BJ (cell line): ENCODE measurements around the gene MATN1. TPM values are rescaled to one million over a fixed set of nuclear protein-coding genes. Genes with fewer than 3 reads are reported as not detected.

Experiments
- CTCF ChIA-PET: fragments of 350-600 bp; formaldehyde crosslinking; extraction: SDS; loops from one replicate; lab custom pipeline; 2021; ENCODE audit warnings: antibody characterized with exemption, inconsistent platforms; lab: Yijun Ruan, JAX
- POLR2A ChIA-PET: fragments of 300-600 bp; sonication (Branson Sonifier 250); formaldehyde crosslinking; extraction: SDS; loops from one replicate; lab custom pipeline; 2021; ENCODE audit warnings: antibody characterized with exemption; lab: Charles Lee
- DNase-seq: peaks from one replicate; pipeline ENCODE4 v3.0.0-alpha.2; 2011; ENCODE audit warnings: low read depth
- H3K27me3 ChIP-seq: 2 replicates; pipeline ENCODE4 v1.6.0; 2011; ENCODE audit warnings: low read length; ENCODE audit not compliant: control insufficient read depth, insufficient read depth
- H3K36me3 ChIP-seq: 2 replicates; pipeline ENCODE4 v1.5.1; 2011; ENCODE audit warnings: low read length; ENCODE audit not compliant: control insufficient read depth, insufficient read depth
- H3K4me3 ChIP-seq: 2 replicates; pipeline ENCODE4 v1.5.1; 2011; ENCODE audit warnings: low read depth, mild to moderate bottlenecking, control low read depth, low read length
- CTCF ChIP-seq: IDR thresholded peaks from 2 replicates; pipeline ENCODE4 v1.5.1; 2011; ENCODE audit warnings: low read depth, mild to moderate bottlenecking, control low read depth, inconsistent platforms, low read length, moderate library complexity; ENCODE audit not compliant: insufficient read depth
- polyA plus RNA-seq: library from polyadenylated mRNA; depleted of rRNA; stranded (reverse); fragments of >200 nt; gene quantifications from 2 replicates; pipeline ENCODE4 v1.2.3, GENCODE V29; 2011

MATN1 gene
- polyA plus RNA-seq, 1 experiment = 0.13 TPM

GRCh38 chr1:30718091-30718635 is 5.2 kb downstream of the MATN1 start:
- peak; percentile 85 for DNase-seq
- Histone ChIP-seq H3K27me3 (no peaks in the 10 kb centered on the region; the same call in 1 of the 2 replicates), H3K36me3 (peaks cover 3% of the 10 kb centered on the region; the same call in 1 of the 2 replicates), H3K4me3 (peak overlapping the region; percentile 39)
- ChIA-PET POLR2A (interaction anchor here (0.6 to 1.9 kb wide), 4 partner anchors 59 to 505 kb away, joined by 6 to 11 read pairs (median 8); no protein-coding TSS in a partner anchor), CTCF (interaction anchor here (0.9 to 5.0 kb wide), 23 partner anchors 10 to 211 kb away, joined by 3 to 354 read pairs (median 9); partner anchors contain the start of gene LAPTM5)
- no peak for TF ChIP-seq CTCF

GRCh38 chr1:30716646-30717045 is 6.7 kb downstream of the MATN1 start:
- Histone ChIP-seq H3K27me3 (peaks cover 6% of the 10 kb centered on the region), H3K36me3 (no peaks in the 10 kb centered on the region), H3K4me3 (no peak overlapping the region)
- CTCF ChIA-PET = interaction anchor here (1.4 kb wide), 1 partner anchor 9 kb away, joined by 6 read pairs; no protein-coding TSS in a partner anchor
- no peak for TF ChIP-seq CTCF
- no peak for DNase-seq
- POLR2A ChIA-PET = no interaction called here

GRCh38 chr1:30715886-30716285 is 7.5 kb downstream of the MATN1 start:
- CTCF ChIA-PET = interaction anchor here (0.5 to 1.4 kb wide), 2 partner anchors 9 to 1020 kb away, joined by 3 to 6 read pairs; no protein-coding TSS in a partner anchor
- no peak for DNase-seq

GRCh38 chr1:30715216-30715615 is 8.2 kb downstream of the MATN1 start:
- no peak for DNase-seq
- ChIA-PET POLR2A (no interaction called here), CTCF (no interaction called here)
- Histone ChIP-seq H3K36me3 (no peaks in the 10 kb centered on the region), H3K4me3 (no peak overlapping the region), H3K27me3 (peaks cover 11% of the 10 kb centered on the region)
- peak; percentile 41 for TF ChIP-seq CTCF

More at GRCh38 chr1:30715886-30716285, 7.5 kb downstream of the MATN1 start:
- TF ChIP-seq CTCF = no peak
- POLR2A ChIA-PET = no interaction called here
- no peaks in the 10 kb centered on the region for H3K36me3 ChIP-seq
- H3K27me3 ChIP-seq = peaks cover 10% of the 10 kb centered on the region
- no peak overlapping the region for H3K4me3 ChIP-seq

- TF ChIP-seq CTCF = no peak
- CTCF ChIA-PET = no interaction called here
- Histone ChIP-seq H3K4me3 (no peak overlapping the region), H3K36me3 (no peaks in the 10 kb centered on the region), H3K27me3 (peaks cover 13% of the 10 kb centered on the region)
- POLR2A ChIA-PET = no interaction called here
- DNase-seq = no peak
Observed at GRCh38 chr1:30714536-30715090, 8.8 kb downstream of the MATN1 start.
